IMR-90 (cell line): Measurements from ENCODE around the gene SERPINC1. TPM values are rescaled to one million over a fixed set of nuclear protein-coding genes. Genes with fewer than 3 reads are reported as not detected.
"Not testable (repeated sequence)": the region's sequence is repeated elsewhere in the genome, so short reads cannot be mapped to it uniquely, and the experiment has no call there.

Experiments used
- ATAC-seq: fragments of 200-7000 bp; cut with Tn5 transposase; 2 replicates; pipeline ENCODE4 v1.9.1; 2020; ENCODE audit warnings: low read depth, mild to moderate bottlenecking, moderate library complexity
- BruUV-seq: library from RNA; stranded (reverse); fragments of 400-500 nt; replicated peaks from 2 replicates; lab custom pipeline; 2021; lab: Mats Ljungman, UMichigan
- CTCF ChIA-PET: fragments of 300-600 bp; formaldehyde crosslinking; extraction: SDS; loops from one replicate; lab custom pipeline; 2021; ENCODE audit warnings: antibody characterized with exemption; lab: Yijun Ruan, JAX
- POLR2A ChIA-PET: fragments of 300-600 bp; sonication (Branson Sonifier 250); formaldehyde crosslinking; loops from one replicate; lab custom pipeline; 2022; ENCODE audit warnings: antibody characterized with exemption; ENCODE audit not compliant: unreplicated experiment; lab: Charles Lee
- DNase-seq: peaks from one replicate; pipeline ENCODE4 v3.0.0; 2013
- H2AFZ ChIP-seq: replicated peaks from 2 replicates; pipeline ENCODE3; 2013; ENCODE audit warnings: low read length, mild to moderate bottlenecking; ENCODE audit not compliant: poor library complexity
- H2AK5ac ChIP-seq: 2 replicates; pipeline ENCODE4 v1.6.1; 2013; ENCODE audit warnings: low read depth, low read length, inconsistent platforms
- H2AK9ac ChIP-seq: replicated peaks from 2 replicates; pipeline ENCODE3; 2013; ENCODE audit warnings: mild to moderate bottlenecking, low read depth, low read length, moderate library complexity; ENCODE audit not compliant: poor library complexity
- H2BK120ac ChIP-seq: 2 replicates; pipeline ENCODE4 v1.6.1; 2013; ENCODE audit warnings: low read depth, low read length, inconsistent platforms
- H2BK15ac ChIP-seq: 3 replicates; pipeline ENCODE4 v1.6.1; 2013; ENCODE audit warnings: low read depth, low read length, inconsistent platforms
- H2BK20ac ChIP-seq: 2 replicates; pipeline ENCODE4 v1.6.1; 2013; ENCODE audit warnings: low read depth, mild to moderate bottlenecking, inconsistent platforms, low read length, moderate library complexity
- H2BK5ac ChIP-seq: 2 replicates; pipeline ENCODE4 v1.6.1; 2013; ENCODE audit warnings: mild to moderate bottlenecking, low read depth, low read length, inconsistent platforms; ENCODE audit not compliant: poor library complexity, severe bottlenecking
- H3K14ac ChIP-seq: replicated peaks from 2 replicates; pipeline ENCODE4 v1.6.1; 2013; ENCODE audit warnings: low read depth, low read length, inconsistent platforms
- H3K18ac ChIP-seq: 2 replicates; pipeline ENCODE4 v1.6.1; 2013; ENCODE audit warnings: low read depth, low read length, control low read depth
- H3K23ac ChIP-seq: 2 replicates; pipeline ENCODE4 v1.6.1; 2013; ENCODE audit warnings: low read depth, low read length, inconsistent platforms
- H3K27ac ChIP-seq: 2 replicates; pipeline ENCODE4 v1.5.1; 2013; ENCODE audit warnings: mild to moderate bottlenecking, control low read depth, low read length; ENCODE audit not compliant: insufficient read depth
- H3K27me3 ChIP-seq: 2 replicates; pipeline ENCODE4 v1.6.1; 2013; ENCODE audit warnings: low read length; ENCODE audit not compliant: control insufficient read depth, insufficient read depth
- H3K36me3 ChIP-seq: 2 replicates; pipeline ENCODE4 v1.6.1; 2013; ENCODE audit warnings: low read length, mixed read lengths; ENCODE audit not compliant: control insufficient read depth, insufficient read depth
- H3K4ac ChIP-seq: 2 replicates; pipeline ENCODE4 v1.6.1; 2013; ENCODE audit warnings: low read depth, low read length, inconsistent platforms
- H3K4me1 ChIP-seq: 2 replicates; pipeline ENCODE4 v1.6.1; 2013; ENCODE audit warnings: low read length, mixed read lengths; ENCODE audit not compliant: control insufficient read depth, insufficient read depth
- H3K4me2 ChIP-seq: 2 replicates; pipeline ENCODE4 v1.6.1; 2013; ENCODE audit warnings: low read depth, mild to moderate bottlenecking, control low read depth, low read length, moderate library complexity
- H3K4me3 ChIP-seq: 2 replicates; pipeline ENCODE4 v1.5.1; 2013; ENCODE audit warnings: low read depth, mild to moderate bottlenecking, control low read depth, low read length, moderate library complexity; ENCODE audit not compliant: insufficient read depth
- H3K56ac ChIP-seq: 2 replicates; pipeline ENCODE4 v1.6.1; 2013; ENCODE audit warnings: low read length, inconsistent platforms; ENCODE audit not compliant: insufficient read depth; ENCODE audit errors: extremely low read depth
- H3K79me1 ChIP-seq, 2 experiments: 2 replicates each; pipeline ENCODE4 v1.6.1; 2013; ENCODE audit warnings: low read length in 2 of 2, inconsistent platforms in 1 of 2, low read depth in 1 of 2
- H3K9ac ChIP-seq: 2 replicates; pipeline ENCODE4 v1.6.1; 2013; ENCODE audit warnings: low read depth, low read length, control low read depth
- H3K9me1 ChIP-seq: 2 replicates; pipeline ENCODE4 v1.6.1; 2013; ENCODE audit warnings: low read length, inconsistent platforms; ENCODE audit not compliant: insufficient read depth
- H3K9me3 ChIP-seq: 2 replicates; pipeline ENCODE4 v1.6.1; 2013; ENCODE audit warnings: low read length; ENCODE audit not compliant: control insufficient read depth, insufficient read depth
- H4K20me1 ChIP-seq: 2 replicates; pipeline ENCODE4 v1.6.1; 2013; ENCODE audit warnings: low read length, inconsistent platforms; ENCODE audit not compliant: insufficient read depth
- H4K5ac ChIP-seq: 2 replicates; pipeline ENCODE4 v1.6.1; 2013; ENCODE audit warnings: mild to moderate bottlenecking, low read depth, low read length, control low read depth
- H4K8ac ChIP-seq, 2 experiments: 2 replicates each; pipeline ENCODE4 v1.6.1; 2013; ENCODE audit warnings: low read depth in 2 of 2, low read length in 2 of 2, control low read depth in 1 of 2, inconsistent platforms in 1 of 2
- H4K91ac ChIP-seq: 2 replicates; pipeline ENCODE4 v1.6.1; 2013; ENCODE audit warnings: low read depth, low read length, inconsistent platforms; ENCODE audit not compliant: insufficient read depth
- WGBS, 2 experiments: methylation state at CpG; one replicate each; pipeline versions ENCODE4 v1.1.5 to v1.1.7; 2013; ENCODE audit warnings: missing lambda C conversion rate in 2 of 2; ENCODE audit not compliant: insufficient read length in 1 of 2; ENCODE audit errors: extremely low coverage in 2 of 2; 5-methylcytosine and 5-hydroxymethylcytosine counted together
- dilution Hi-C: fragments of 300-500 bp; cut with HindIII; formaldehyde crosslinking; loops from one replicate; pipeline ENCODE4 v1.14.3; 2018; ENCODE audit warnings: low sequenced_read_pairs; ENCODE audit not compliant: unreplicated experiment
- in situ Hi-C: fragments of 300-500 bp; cut with MboI; formaldehyde crosslinking; loops from 3 replicates; pipeline ENCODE4 v1.14.3; 2019; ENCODE audit warnings: low sequenced_read_pairs, inconsistent platforms, mixed read lengths
- intact Hi-C: fragments of 100-400 bp; cut with micrococcal nuclease; formaldehyde crosslinking; loops from 2 replicates; pipeline ENCODE4 v1.10.0; 2022
- polyA plus RNA-seq, 3 experiments: library from polyadenylated mRNA; depleted of rRNA; stranded (reverse); fragments of >200 nt; gene quantifications; 2 replicates each; pipeline ENCODE4 v1.2.3, GENCODE V29; 2012; ENCODE audit warnings: low replicate concordance in 1 of 3
- total RNA-seq: library from RNA; depleted of rRNA; stranded (reverse); fragments of >200 nt; gene quantifications from 2 replicates; pipeline ENCODE4 v1.2.3, GENCODE V29; 2012

SERPINC1 gene
- total and polyA plus RNA-seq, 2 of the 4 experiments (the other 2 are of a cell fraction): not detected

GRCh38 chr1:173881117-173881516, 36.0 kb downstream of the SERPINC1 start:
- BruUV-seq, H3K14ac ChIP-seq, H4K8ac ChIP-seq, H3K79me1 ChIP-seq, H3K9ac ChIP-seq, H2BK15ac ChIP-seq, H3K56ac ChIP-seq, H3K18ac ChIP-seq, H3K4ac ChIP-seq, H2AK5ac ChIP-seq, H4K20me1 ChIP-seq, CTCF ChIA-PET, H2AK9ac ChIP-seq, H2BK20ac ChIP-seq, H3K4me3 ChIP-seq, intact Hi-C loops, H2BK5ac ChIP-seq, ATAC-seq, H3K9me3 ChIP-seq, H3K4me2 ChIP-seq, H3K27ac ChIP-seq, in situ Hi-C loops, dilution Hi-C loops, H3K4me1 ChIP-seq, H4K5ac ChIP-seq, H3K23ac ChIP-seq, H2AFZ ChIP-seq, H3K27me3 ChIP-seq, H2BK120ac ChIP-seq, DNase-seq, H3K9me1 ChIP-seq, H4K91ac ChIP-seq, POLR2A ChIA-PET: not testable (repeated sequence)
- WGBS, 2 experiments: no CpG with 5 or more reads among the region's 4 CpGs
- H3K36me3 ChIP-seq: peaks cover 14% of the 10 kb centered on the region
